IMR-90 (cell line): Measurements from ENCODE around the gene OLAH. TPM values are rescaled to one million over a fixed set of nuclear protein-coding genes. Genes with fewer than 3 reads are reported as not detected.

Experiments used
- ATAC-seq: fragments of 200-7000 bp; cut with Tn5 transposase; 2 replicates; pipeline ENCODE4 v1.9.1; 2020; ENCODE audit warnings: low read depth, mild to moderate bottlenecking, moderate library complexity
- BruUV-seq: library from RNA; stranded (reverse); fragments of 400-500 nt; replicated peaks from 2 replicates; lab custom pipeline; 2021; lab: Mats Ljungman, UMichigan
- CTCF ChIA-PET: fragments of 300-600 bp; formaldehyde crosslinking; extraction: SDS; loops from one replicate; lab custom pipeline; 2021; ENCODE audit warnings: antibody characterized with exemption; lab: Yijun Ruan, JAX
- POLR2A ChIA-PET: fragments of 300-600 bp; sonication (Branson Sonifier 250); formaldehyde crosslinking; loops from one replicate; lab custom pipeline; 2022; ENCODE audit warnings: antibody characterized with exemption; ENCODE audit not compliant: unreplicated experiment; lab: Charles Lee
- DNase-seq: peaks from one replicate; pipeline ENCODE4 v3.0.0; 2013
- H2AFZ ChIP-seq: replicated peaks from 2 replicates; pipeline ENCODE3; 2013; ENCODE audit warnings: low read length, mild to moderate bottlenecking; ENCODE audit not compliant: poor library complexity
- H2AK5ac ChIP-seq: 2 replicates; pipeline ENCODE4 v1.6.1; 2013; ENCODE audit warnings: low read depth, low read length, inconsistent platforms
- H2AK9ac ChIP-seq: replicated peaks from 2 replicates; pipeline ENCODE3; 2013; ENCODE audit warnings: mild to moderate bottlenecking, low read depth, low read length, moderate library complexity; ENCODE audit not compliant: poor library complexity
- H2BK120ac ChIP-seq: 2 replicates; pipeline ENCODE4 v1.6.1; 2013; ENCODE audit warnings: low read depth, low read length, inconsistent platforms
- H2BK15ac ChIP-seq: 3 replicates; pipeline ENCODE4 v1.6.1; 2013; ENCODE audit warnings: low read depth, low read length, inconsistent platforms
- H2BK20ac ChIP-seq: 2 replicates; pipeline ENCODE4 v1.6.1; 2013; ENCODE audit warnings: low read depth, mild to moderate bottlenecking, inconsistent platforms, low read length, moderate library complexity
- H2BK5ac ChIP-seq: 2 replicates; pipeline ENCODE4 v1.6.1; 2013; ENCODE audit warnings: mild to moderate bottlenecking, low read depth, low read length, inconsistent platforms; ENCODE audit not compliant: poor library complexity, severe bottlenecking
- H3K14ac ChIP-seq: replicated peaks from 2 replicates; pipeline ENCODE4 v1.6.1; 2013; ENCODE audit warnings: low read depth, low read length, inconsistent platforms
- H3K18ac ChIP-seq: 2 replicates; pipeline ENCODE4 v1.6.1; 2013; ENCODE audit warnings: low read depth, low read length, control low read depth
- H3K23ac ChIP-seq: 2 replicates; pipeline ENCODE4 v1.6.1; 2013; ENCODE audit warnings: low read depth, low read length, inconsistent platforms
- H3K27ac ChIP-seq: 2 replicates; pipeline ENCODE4 v1.5.1; 2013; ENCODE audit warnings: mild to moderate bottlenecking, control low read depth, low read length; ENCODE audit not compliant: insufficient read depth
- H3K27me3 ChIP-seq: 2 replicates; pipeline ENCODE4 v1.6.1; 2013; ENCODE audit warnings: low read length; ENCODE audit not compliant: control insufficient read depth, insufficient read depth
- H3K36me3 ChIP-seq: 2 replicates; pipeline ENCODE4 v1.6.1; 2013; ENCODE audit warnings: low read length, mixed read lengths; ENCODE audit not compliant: control insufficient read depth, insufficient read depth
- H3K4ac ChIP-seq: 2 replicates; pipeline ENCODE4 v1.6.1; 2013; ENCODE audit warnings: low read depth, low read length, inconsistent platforms
- H3K4me1 ChIP-seq: 2 replicates; pipeline ENCODE4 v1.6.1; 2013; ENCODE audit warnings: low read length, mixed read lengths; ENCODE audit not compliant: control insufficient read depth, insufficient read depth
- H3K4me2 ChIP-seq: 2 replicates; pipeline ENCODE4 v1.6.1; 2013; ENCODE audit warnings: low read depth, mild to moderate bottlenecking, control low read depth, low read length, moderate library complexity
- H3K4me3 ChIP-seq: 2 replicates; pipeline ENCODE4 v1.5.1; 2013; ENCODE audit warnings: low read depth, mild to moderate bottlenecking, control low read depth, low read length, moderate library complexity; ENCODE audit not compliant: insufficient read depth
- H3K56ac ChIP-seq: 2 replicates; pipeline ENCODE4 v1.6.1; 2013; ENCODE audit warnings: low read length, inconsistent platforms; ENCODE audit not compliant: insufficient read depth; ENCODE audit errors: extremely low read depth
- H3K79me1 ChIP-seq, 2 experiments: 2 replicates each; pipeline ENCODE4 v1.6.1; 2013; ENCODE audit warnings: low read length in 2 of 2, inconsistent platforms in 1 of 2, low read depth in 1 of 2
- H3K9ac ChIP-seq: 2 replicates; pipeline ENCODE4 v1.6.1; 2013; ENCODE audit warnings: low read depth, low read length, control low read depth
- H3K9me1 ChIP-seq: 2 replicates; pipeline ENCODE4 v1.6.1; 2013; ENCODE audit warnings: low read length, inconsistent platforms; ENCODE audit not compliant: insufficient read depth
- H3K9me3 ChIP-seq: 2 replicates; pipeline ENCODE4 v1.6.1; 2013; ENCODE audit warnings: low read length; ENCODE audit not compliant: control insufficient read depth, insufficient read depth
- H4K20me1 ChIP-seq: 2 replicates; pipeline ENCODE4 v1.6.1; 2013; ENCODE audit warnings: low read length, inconsistent platforms; ENCODE audit not compliant: insufficient read depth
- H4K5ac ChIP-seq: 2 replicates; pipeline ENCODE4 v1.6.1; 2013; ENCODE audit warnings: mild to moderate bottlenecking, low read depth, low read length, control low read depth
- H4K8ac ChIP-seq, 2 experiments: 2 replicates each; pipeline ENCODE4 v1.6.1; 2013; ENCODE audit warnings: low read depth in 2 of 2, low read length in 2 of 2, control low read depth in 1 of 2, inconsistent platforms in 1 of 2
- H4K91ac ChIP-seq: 2 replicates; pipeline ENCODE4 v1.6.1; 2013; ENCODE audit warnings: low read depth, low read length, inconsistent platforms; ENCODE audit not compliant: insufficient read depth
- BHLHE40 ChIP-seq: fragments of 150-350 bp; IDR thresholded peaks from 2 replicates; pipeline ENCODE4 v1.6.1; 2016; ENCODE audit warnings: mild to moderate bottlenecking, low read depth, low read length
- MAFK ChIP-seq: IDR thresholded peaks from 2 replicates; pipeline ENCODE4 v1.6.1; 2012; ENCODE audit warnings: low read depth, low read length, improper control_type of control experiment
- POLR2A ChIP-seq: IDR thresholded peaks from 2 replicates; pipeline ENCODE4 v1.6.1; 2012; ENCODE audit warnings: mild to moderate bottlenecking, low read depth, low read length
- WGBS, 2 experiments: methylation state at CpG; one replicate each; pipeline versions ENCODE4 v1.1.5 to v1.1.7; 2013; ENCODE audit warnings: missing lambda C conversion rate in 2 of 2; ENCODE audit not compliant: insufficient read length in 1 of 2; ENCODE audit errors: extremely low coverage in 2 of 2; 5-methylcytosine and 5-hydroxymethylcytosine counted together
- dilution Hi-C: fragments of 300-500 bp; cut with HindIII; formaldehyde crosslinking; loops from one replicate; pipeline ENCODE4 v1.14.3; 2018; ENCODE audit warnings: low sequenced_read_pairs; ENCODE audit not compliant: unreplicated experiment
- in situ Hi-C: fragments of 300-500 bp; cut with MboI; formaldehyde crosslinking; loops from 3 replicates; pipeline ENCODE4 v1.14.3; 2019; ENCODE audit warnings: low sequenced_read_pairs, inconsistent platforms, mixed read lengths
- intact Hi-C: fragments of 100-400 bp; cut with micrococcal nuclease; formaldehyde crosslinking; loops from 2 replicates; pipeline ENCODE4 v1.10.0; 2022
- polyA plus RNA-seq, 3 experiments: library from polyadenylated mRNA; depleted of rRNA; stranded (reverse); fragments of >200 nt; gene quantifications; 2 replicates each; pipeline ENCODE4 v1.2.3, GENCODE V29; 2012; ENCODE audit warnings: low replicate concordance in 1 of 3
- total RNA-seq: library from RNA; depleted of rRNA; stranded (reverse); fragments of >200 nt; gene quantifications from 2 replicates; pipeline ENCODE4 v1.2.3, GENCODE V29; 2012

OLAH gene
- total and polyA plus RNA-seq, 2 of the 4 experiments (the other 2 are of a cell fraction) = not detected

- DNase-seq (no peak), ATAC-seq (no peak)
- ChIA-PET POLR2A (no interaction called here), CTCF (interaction anchor here (0.9 kb wide), 1 partner anchor 18 kb away, joined by 3 read pairs; no protein-coding TSS in a partner anchor)
- no peak overlapping the region for H2BK20ac ChIP-seq
- H2BK5ac ChIP-seq = no peak overlapping the region
- no peak overlapping the region for H3K4me2 ChIP-seq
- H4K91ac ChIP-seq = no peak overlapping the region
- 60% methylated on average over 1 of the region's 4 CpGs; no CpG with 5 or more reads in 1 of the 2 experiments for WGBS, 2 experiments
- intact Hi-C loops = loop anchor here (5.0 kb wide), 1 partner anchor 52 kb away; no protein-coding TSS in a partner anchor
- H3K9me3 ChIP-seq = peaks cover 12% of the 10 kb centered on the region
- H2BK120ac ChIP-seq = no peak overlapping the region
- H4K20me1 ChIP-seq = no peaks in the 10 kb centered on the region
- H2BK15ac ChIP-seq = no peak overlapping the region
- no peak overlapping the region for H4K8ac ChIP-seq
- no peak overlapping the region for H3K27ac ChIP-seq
- no peak overlapping the region for H3K18ac ChIP-seq
- no peaks in the 10 kb centered on the region for H3K9me1 ChIP-seq
- H3K23ac ChIP-seq = no peak overlapping the region
- H3K4me3 ChIP-seq = no peak overlapping the region
- in situ Hi-C loops = no loop called here
- no peak for TF ChIP-seq POLR2A
- no peak for TF ChIP-seq MAFK
- no peak for TF ChIP-seq BHLHE40
- no peak overlapping the region for H4K5ac ChIP-seq
- dilution Hi-C loops = no loop called here
- no peak overlapping the region for H2AK5ac ChIP-seq
- peaks cover 3% of the 10 kb centered on the region; the same call in 1 of the 2 replicates for H3K27me3 ChIP-seq
- no TSS peak for BruUV-seq
- H3K9ac ChIP-seq = no peak overlapping the region
- no peak overlapping the region for H3K14ac ChIP-seq
- no peaks in the 10 kb centered on the region for H3K4me1 ChIP-seq
- no peak overlapping the region for H2AFZ ChIP-seq
- no peak overlapping the region for H3K56ac ChIP-seq
- no peaks in the 10 kb centered on the region for H3K36me3 ChIP-seq
- no peak overlapping the region for H2AK9ac ChIP-seq
- no peak overlapping the region for H3K4ac ChIP-seq
- no peaks in the 10 kb centered on the region for H3K79me1 ChIP-seq
Measured at GRCh38 chr10:15069230-15069629, 25.5 kb downstream of the OLAH start.
